ENCODE results near the gene LRMDA.

LRMDA gene

GRCh38 chr10:76397181-76398042 is 966.0 kb downstream of the LRMDA start:
- DNase-seq, result no peak

- peak; percentile 16 for DNase-seq
Observed at GRCh38 chr10:76398043-76398710, 966.8 kb downstream of the LRMDA start.

- no peak for DNase-seq
Observed at GRCh38 chr10:76399226-76399625, 967.8 kb downstream of the LRMDA start.

DNA sequence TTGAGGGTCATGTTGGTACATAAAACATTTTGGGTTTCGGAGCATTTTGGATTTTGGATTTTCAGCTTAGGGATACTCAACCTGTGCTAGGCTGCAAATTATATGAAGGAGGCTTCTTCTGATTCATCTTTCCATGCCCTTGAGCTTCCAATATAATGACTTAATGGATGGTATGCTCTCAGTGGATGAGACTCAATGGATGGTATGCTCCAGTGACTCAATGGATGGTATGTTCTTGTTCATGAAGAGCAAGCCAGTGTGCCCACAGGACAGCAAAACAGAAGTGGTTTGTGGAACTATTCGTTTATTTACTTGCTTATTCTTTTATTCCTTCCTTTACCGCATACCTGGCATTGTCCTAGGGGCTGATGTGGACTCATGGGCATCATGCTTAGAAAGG is 969.6 kb downstream of the LRMDA start:
- DNase-seq, result no peak

GRCh38 chr10:76403912-76404311 is 972.5 kb downstream of the LRMDA start:
- DNase-seq, result no peak

DNA sequence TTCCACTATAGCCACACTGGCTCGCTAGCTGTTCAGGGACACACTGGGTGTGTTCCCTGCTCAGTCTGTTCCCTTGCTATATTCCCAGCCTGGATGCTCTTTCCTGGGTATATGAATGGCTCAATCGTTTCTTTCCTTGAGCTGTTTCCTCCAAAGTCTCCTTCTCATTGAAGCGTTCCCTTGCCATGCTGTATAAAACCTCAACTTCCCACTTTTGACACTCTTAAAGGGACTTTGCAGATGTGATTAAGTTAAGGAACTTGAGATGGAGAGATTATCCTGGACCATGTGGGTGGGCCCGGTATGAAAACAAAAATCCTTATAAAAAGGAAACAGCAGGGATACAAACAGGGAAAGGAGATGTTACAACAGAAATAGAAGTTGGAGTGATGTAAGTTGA is 973.1 kb downstream of the LRMDA start:
- no peak for DNase-seq

GRCh38 chr10:76405922-76406321 is 974.5 kb downstream of the LRMDA start:
- no peak for DNase-seq

DNA sequence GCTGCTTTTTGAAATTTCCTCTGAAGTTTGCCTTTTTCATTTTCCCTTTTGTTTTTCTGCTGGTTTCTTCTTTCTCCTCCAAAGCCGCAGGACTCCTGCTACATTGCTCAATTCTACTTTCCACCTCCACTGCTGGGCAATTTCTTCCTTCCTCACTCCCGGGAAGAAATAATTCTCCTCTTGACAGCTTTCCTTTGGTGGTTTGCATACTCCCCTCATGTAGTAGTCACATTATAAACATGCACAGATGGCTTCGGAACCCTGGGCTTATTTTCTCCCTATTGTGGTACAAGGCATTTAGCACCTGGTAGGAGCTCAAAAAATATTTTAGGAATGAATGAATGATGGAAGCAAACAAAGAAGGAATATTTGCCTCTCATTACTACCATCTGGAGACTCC is 977.2 kb downstream of the LRMDA start:
- no peak for DNase-seq

DNA sequence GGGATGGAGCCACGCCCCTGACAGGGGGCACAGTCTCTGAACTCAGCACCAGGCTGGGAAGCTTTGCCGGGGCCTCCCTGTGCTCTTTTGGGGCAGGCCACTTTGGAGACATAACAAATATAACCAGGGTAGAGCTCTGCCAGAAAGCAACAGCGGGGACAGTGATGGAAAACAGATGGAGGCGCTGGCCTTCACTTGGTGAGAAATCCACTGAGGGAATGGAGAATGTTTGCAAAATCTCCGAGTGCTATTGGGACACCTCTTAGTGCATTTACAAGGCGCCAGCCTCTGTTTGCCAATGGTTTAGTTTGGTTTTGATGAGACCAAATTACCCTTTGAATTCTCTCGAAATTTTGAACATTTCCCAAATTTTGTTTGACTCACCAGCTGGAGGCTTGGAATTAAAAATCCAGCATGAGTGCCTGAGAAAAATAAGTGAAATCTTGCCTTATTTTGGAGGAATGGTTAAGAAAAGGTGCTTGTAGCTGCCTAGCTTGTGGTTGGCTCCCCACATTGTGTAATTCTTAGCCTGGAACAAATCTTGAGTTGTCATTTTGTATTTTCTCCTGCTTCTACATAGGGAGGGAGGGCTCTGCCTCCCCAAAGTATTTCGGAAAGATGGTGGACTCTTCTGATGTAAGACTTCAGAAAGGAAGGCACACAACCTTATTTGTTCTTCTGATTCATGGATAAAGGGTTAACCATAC is 980.5 kb downstream of the LRMDA start:
- DNase-seq, result no peak

GRCh38 chr10:76415554-76415953 is 984.1 kb downstream of the LRMDA start:
- DNase-seq, result no peak

DNA sequence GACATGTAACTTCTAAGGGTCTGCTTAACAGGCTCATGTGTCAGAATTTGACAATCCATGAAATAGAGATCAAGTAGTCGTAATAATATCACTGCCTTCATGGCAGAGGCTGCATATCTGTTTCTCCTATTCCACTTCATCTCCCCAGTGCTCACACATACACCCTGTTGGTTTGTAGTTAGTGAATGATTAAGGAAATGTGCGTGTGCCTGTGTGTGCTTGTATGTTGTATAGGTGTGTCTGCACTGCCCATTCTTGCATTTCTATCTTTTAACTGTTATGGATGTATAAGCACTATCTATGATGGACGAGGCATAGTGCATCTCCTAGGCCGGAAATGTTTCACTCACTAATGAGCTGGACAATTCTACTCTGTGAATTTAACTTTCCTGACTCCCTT is 985.2 kb downstream of the LRMDA start:
- no peak for DNase-seq

GRCh38 chr10:76420725-76421124 is 989.3 kb downstream of the LRMDA start:
- DNase-seq, result no peak

- DNase-seq, result no peak
Observed at GRCh38 chr10:76422769-76423168, 991.3 kb downstream of the LRMDA start.

- DNase-seq, result peak; percentile 62
Observed at GRCh38 chr10:76428551-76429367, 997.3 kb downstream of the LRMDA start.

- DNase-seq, result peak; percentile 73
Observed at GRCh38 chr10:76429368-76430060, 998.1 kb downstream of the LRMDA start.

GRCh38 chr10:76430061-76430645 is 998.7 kb downstream of the LRMDA start:
- peak; percentile 57 for DNase-seq

DNA sequence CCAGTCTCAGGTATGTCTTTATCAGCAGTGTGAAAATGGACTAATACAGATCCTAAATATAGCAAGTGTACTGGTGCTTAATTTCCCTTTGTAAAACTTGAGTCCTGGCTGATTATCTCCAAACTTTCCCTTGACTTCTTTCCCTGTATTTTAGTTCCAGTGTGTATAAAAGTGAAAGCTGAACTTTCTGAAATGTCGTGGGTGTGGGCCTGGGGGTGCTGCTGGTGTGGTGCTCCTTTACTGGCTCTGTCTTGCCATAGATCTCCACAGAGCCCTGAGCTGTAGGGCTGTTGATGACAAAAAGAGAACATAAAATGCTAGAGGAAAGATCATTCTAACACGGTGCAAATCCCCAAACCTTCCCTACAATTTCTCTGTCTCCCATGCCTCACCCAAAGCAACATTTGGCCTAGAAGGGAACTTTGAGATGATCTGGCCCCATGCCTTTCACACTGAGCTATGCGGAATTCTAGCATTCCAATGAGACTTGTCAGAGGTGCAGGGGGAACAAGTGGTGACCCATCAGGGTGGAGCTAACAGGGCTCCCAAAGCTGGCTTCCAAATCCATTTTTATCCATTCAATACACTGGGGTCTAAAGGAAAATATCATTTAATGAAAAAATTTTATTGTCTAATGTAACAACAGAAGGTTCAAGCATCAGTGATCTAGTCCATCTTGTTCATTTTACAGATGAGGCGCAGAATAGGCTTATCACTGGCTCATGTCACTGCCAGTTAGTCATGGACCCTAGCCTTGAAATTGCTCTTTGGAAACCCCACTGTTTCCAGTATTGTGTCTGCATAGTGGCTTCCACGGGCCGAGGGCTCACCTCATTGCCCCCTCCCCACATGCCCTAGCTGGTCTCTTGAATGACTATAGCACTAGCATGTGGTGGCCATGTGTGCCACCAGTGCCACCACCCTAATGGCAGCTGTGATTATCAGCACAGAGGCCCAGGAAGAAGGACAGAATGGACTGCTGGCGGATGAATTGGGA is 1000.9 kb downstream of the LRMDA start:
- DNase-seq, result peak; percentile 72

DNA sequence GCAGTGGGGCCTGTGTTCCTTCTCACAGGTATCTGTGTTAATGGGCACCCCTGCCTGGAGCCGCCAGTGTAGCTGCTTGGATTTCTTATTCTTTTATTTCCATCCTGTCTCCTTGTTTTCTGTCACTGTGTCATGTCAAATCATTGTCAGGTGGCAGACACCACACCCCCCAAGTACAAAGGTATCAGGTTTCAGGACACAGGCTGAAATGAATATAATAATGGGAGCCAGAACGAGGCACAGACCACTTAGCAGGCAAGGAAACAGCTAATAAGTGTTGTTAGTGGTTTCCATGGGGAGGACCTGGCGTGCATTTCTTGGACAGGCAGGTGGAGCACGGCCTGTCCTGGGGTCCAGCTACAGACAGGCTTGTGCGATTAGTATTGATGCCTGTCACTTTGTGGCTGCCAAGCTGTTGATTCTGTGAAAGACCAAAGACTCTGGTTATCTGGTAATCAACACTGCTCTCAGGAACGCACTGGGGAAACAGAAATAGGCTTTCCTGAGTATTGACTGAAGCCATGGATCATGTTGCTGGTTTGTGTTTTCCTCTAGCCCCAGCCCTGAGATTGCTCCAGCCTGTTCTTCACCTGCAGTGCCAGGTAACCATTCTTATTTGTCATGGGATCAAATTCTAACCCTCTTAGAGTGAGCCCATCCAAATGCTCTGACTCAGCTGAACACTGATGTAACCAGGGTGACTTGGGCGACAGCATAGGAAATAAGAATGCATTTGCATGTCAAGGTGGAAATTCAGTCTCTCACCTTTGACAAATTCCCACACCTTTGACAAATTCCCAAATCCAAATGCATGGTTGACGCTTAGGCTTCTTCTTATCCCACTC is 1002.0 kb downstream of the LRMDA start:
- peak; percentile 93 for DNase-seq

- no peak for DNase-seq
Observed at GRCh38 chr10:76435157-76435556, 1003.7 kb downstream of the LRMDA start.

Data from eye (tissue), 1 donor.